Prostate gland (tissue), 2 donors: ENCODE data around the gene TSPYL6.

Experiments used
- CTCF ChIP-seq, 4 experiments: fragments of 200-600 bp in 2 of 4; fragments of 450-650 bp in 2 of 4; sonication (generic) in 2 of 4; IDR thresholded peaks; 1 replicate in 3 of 4; 2 replicates in 1 of 4; pipeline ENCODE4 v1.5.1; 2016 to 2019; ENCODE audit warnings: antibody characterized with exemption in 4 of 4, mild to moderate bottlenecking in 2 of 4, moderate library complexity in 2 of 4
- POLR2A ChIP-seq: fragments of 450-650 bp; IDR thresholded peaks from one replicate; pipeline ENCODE4 v1.6.1; 2016; ENCODE audit warnings: antibody characterized with exemption, mild to moderate bottlenecking
- POLR2AphosphoS5 ChIP-seq: sonication (generic); formaldehyde crosslinking; IDR thresholded peaks from one replicate; pipeline ENCODE4 v1.6.1; 2017; ENCODE audit warnings: antibody characterized with exemption

GRCh38 chr2:54260241-54260595 lies 4.2 kb upstream of the TSPYL6 start:
- TF ChIP-seq POLR2AphosphoS5 (no peak), CTCF (IDR thresholded peaks at IDR 0.05) (no peak), POLR2A (no peak)
